ENCODE data around the gene TBC1D16.

DNA sequence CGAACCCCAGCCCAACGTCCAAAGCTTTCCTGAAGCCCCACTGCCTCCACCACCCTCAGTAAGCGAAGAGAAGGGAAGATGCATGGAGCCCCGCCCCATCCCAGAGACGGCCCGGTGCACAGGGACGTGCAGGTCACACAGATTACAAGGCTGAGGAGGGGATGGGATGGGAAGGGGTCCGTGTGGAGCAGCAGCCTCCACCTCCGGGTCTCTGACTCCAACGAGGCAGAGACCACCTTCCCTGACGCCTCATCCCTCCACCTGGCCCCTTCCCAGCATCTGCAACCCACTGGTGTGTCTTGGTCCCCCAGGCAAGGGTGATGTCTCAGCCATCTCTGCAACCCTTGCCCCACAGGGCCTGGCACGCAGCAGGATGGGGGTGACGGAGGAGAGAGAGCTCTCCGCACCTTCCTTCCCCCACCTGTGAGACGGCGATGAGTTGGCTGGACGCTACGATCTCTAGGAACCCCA, 58.5 kb downstream of the TBC1D16 start:
- TF ChIP-seq KDM1A (IDR thresholded peaks at IDR 0.05; ENCODE audit: borderline replicate concordance) (no peak), ZNF384 (IDR thresholded peaks at IDR 0.05; ENCODE audit: borderline replicate concordance, low read depth, low read length) (no peak), MTA2 (IDR thresholded peaks at IDR 0.05; ENCODE audit: low read depth) (no peak), POLR2AphosphoS2 (IDR thresholded peaks at IDR 0.05; ENCODE audit: low read depth, low read length) (no peak), EZH2 (IDR thresholded peaks at IDR 0.05; ENCODE audit: borderline replicate concordance, control insufficient read depth, low read depth, low read length) (no peak), FOXK2 (IDR thresholded peaks at IDR 0.05) (no peak)
- TF ChIP-seq, protein P1, sequence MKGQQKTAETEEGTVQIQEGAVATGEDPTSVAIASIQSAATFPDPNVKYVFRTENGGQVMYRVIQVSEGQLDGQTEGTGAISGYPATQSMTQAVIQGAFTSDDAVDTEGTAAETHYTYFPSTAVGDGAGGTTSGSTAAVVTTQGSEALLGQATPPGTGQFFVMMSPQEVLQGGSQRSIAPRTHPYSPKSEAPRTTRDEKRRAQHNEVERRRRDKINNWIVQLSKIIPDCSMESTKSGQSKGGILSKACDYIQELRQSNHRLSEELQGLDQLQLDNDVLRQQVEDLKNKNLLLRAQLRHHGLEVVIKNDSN (IDR thresholded peaks at IDR 0.05; ENCODE audit: borderline replicate concordance, extremely low read length, insufficient read depth, low read depth, low read length), result no peak

Data from GM12878 (cell line).